Coronary artery (tissue), 2 donors: ENCODE data around the gene CYTH4.

ENCODE experiments used
- DNase-seq: peaks from one replicate; pipeline ENCODE4 v3.0.0-alpha.2; 2017; ENCODE audit warnings: low spot score
- H3K27ac ChIP-seq, 2 donors: fragments of 200-600 bp; sonication (generic); one replicate each; pipeline ENCODE4 v1.5.1; 2016 to 2019
- H3K4me3 ChIP-seq: fragments of 200-600 bp; sonication (generic); 2 replicates; pipeline ENCODE4 v1.5.1; 2016; ENCODE audit warnings: mild to moderate bottlenecking, moderate library complexity
- CTCF ChIP-seq: fragments of 200-600 bp; sonication (generic); IDR thresholded peaks from one replicate; pipeline ENCODE4 v1.5.1; 2019; ENCODE audit warnings: antibody characterized with exemption

Gene CYTH4

GRCh38 chr22:37274380-37274862, 7.9 kb upstream of the CYTH4 start:
- Histone ChIP-seq H3K27ac (peak overlapping the region in 1 of 2 donors; percentile 73), H3K4me3 (no peak overlapping the region)
- no peak for TF ChIP-seq CTCF
- DNase-seq: no peak

GRCh38 chr22:37275134-37275533, 7.2 kb upstream of the CYTH4 start:
- peak overlapping the region in 1 of 2 donors; percentile 73 for H3K27ac ChIP-seq

GRCh38 chr22:37275622-37276021, 6.7 kb upstream of the CYTH4 start:
- no peak overlapping the region for H3K4me3 ChIP-seq
- DNase-seq: no peak
- no peak for TF ChIP-seq CTCF
- no peak overlapping the region for H3K27ac ChIP-seq

More at GRCh38 chr22:37275134-37275533, 7.2 kb upstream of the CYTH4 start:
- no peak for DNase-seq
- no peak overlapping the region for H3K4me3 ChIP-seq
- no peak for TF ChIP-seq CTCF

- H3K27ac ChIP-seq: no peak overlapping the region
- DNase-seq: no peak
- no peak overlapping the region for H3K4me3 ChIP-seq
- no peak for TF ChIP-seq CTCF
Measured at GRCh38 chr22:37276776-37277175, 5.5 kb upstream of the CYTH4 start.

- DNase-seq: no peak
- TF ChIP-seq CTCF: no peak
- no peak overlapping the region for H3K4me3 ChIP-seq
- no peak overlapping the region for H3K27ac ChIP-seq
Measured at GRCh38 chr22:37277384-37277783, 4.9 kb upstream of the CYTH4 start.

GRCh38 chr22:37278261-37278660, 4.0 kb upstream of the CYTH4 start:
- no peak for DNase-seq
- no peak overlapping the region for H3K4me3 ChIP-seq
- no peak for TF ChIP-seq CTCF
- H3K27ac ChIP-seq: no peak overlapping the region

- no peak overlapping the region for H3K4me3 ChIP-seq
- no peak for TF ChIP-seq CTCF
- H3K27ac ChIP-seq: no peak overlapping the region
- DNase-seq: no peak
Measured at GRCh38 chr22:37279331-37280181, 2.8 kb upstream of the CYTH4 start.
